Common myeloid progenitor, CD34-positive (primary cell): ENCODE results near the gene CYP4F2.
"Not testable (repeated sequence)": the region's sequence is repeated elsewhere in the genome, so short reads cannot be mapped to it uniquely, and the experiment has no call there.

Experiments used
- CTCF ChIA-PET: fragments of 350-600 bp; sonication (Branson Sonifier 250); formaldehyde crosslinking; loops from one replicate; lab custom pipeline; 2021; ENCODE audit warnings: antibody characterized with exemption; lab: Charles Lee
- POLR2A ChIA-PET: fragments of 350-600 bp; sonication (Branson Sonifier 250); formaldehyde crosslinking; loops from one replicate; lab custom pipeline; 2021; ENCODE audit warnings: antibody characterized with exemption; lab: Charles Lee
- DNase-seq, 3 donors: peaks; one replicate each; pipeline versions ENCODE4 v3.0.0 to v3.0.0-alpha.2; 2013
- H3K27ac ChIP-seq, 2 experiments: 1 replicate in 1 of 2; 2 replicates in 1 of 2; pipeline ENCODE4 v1.7.0; 2013; ENCODE audit warnings: inconsistent platforms in 2 of 2, low read length in 2 of 2, mild to moderate bottlenecking in 2 of 2, low read depth in 1 of 2, moderate library complexity in 1 of 2; ENCODE audit not compliant: severe bottlenecking in 2 of 2, insufficient read depth in 1 of 2, poor library complexity in 1 of 2
- H3K27me3 ChIP-seq, 5 experiments: replicated peaks in 2 of 5; 1 replicate in 3 of 5; 2 replicates in 2 of 5; pipeline versions ENCODE4 v1.6.1 to v1.7.0; 2013; ENCODE audit warnings: low read length in 4 of 5, mild to moderate bottlenecking in 2 of 5, moderate library complexity in 2 of 5, inconsistent platforms in 1 of 5; ENCODE audit not compliant: insufficient read depth in 5 of 5, control insufficient read depth in 4 of 5
- H3K36me3 ChIP-seq, 4 experiments: 1 replicate in 2 of 4; 2 replicates in 2 of 4; pipeline versions ENCODE4 v1.6.1 to v1.7.0; 2013; ENCODE audit warnings: low read length in 3 of 4, control low read depth in 1 of 4, mild to moderate bottlenecking in 1 of 4; ENCODE audit not compliant: control insufficient read depth in 4 of 4, insufficient read depth in 4 of 4
- H3K4me1 ChIP-seq, 4 experiments: 1 replicate in 3 of 4; 2 replicates in 1 of 4; pipeline versions ENCODE4 v1.6.1 to v1.7.1; 2013; ENCODE audit warnings: low read length in 3 of 4, mild to moderate bottlenecking in 3 of 4, control low read depth in 1 of 4, inconsistent platforms in 1 of 4, moderate library complexity in 1 of 4; ENCODE audit not compliant: control insufficient read depth in 4 of 4, insufficient read depth in 4 of 4; ENCODE audit errors: control extremely low read depth in 1 of 4
- H3K4me3 ChIP-seq, 7 experiments: 1 replicate in 4 of 7; 2 replicates in 3 of 7; pipeline versions ENCODE4 v1.5.1 to v1.7.0; 2013; ENCODE audit warnings: mild to moderate bottlenecking in 7 of 7, low read length in 6 of 7, moderate library complexity in 6 of 7, inconsistent platforms in 2 of 7, low read depth in 2 of 7, control low read depth in 1 of 7; ENCODE audit not compliant: insufficient read depth in 4 of 7, control insufficient read depth in 1 of 7; ENCODE audit errors: extremely low read depth in 1 of 7
- H3K9me3 ChIP-seq, 5 experiments: 1 replicate in 4 of 5; 2 replicates in 1 of 5; pipeline versions ENCODE4 v1.6.1 to v1.7.1; 2013; ENCODE audit warnings: low read length in 4 of 5, mild to moderate bottlenecking in 2 of 5, inconsistent platforms in 1 of 5, low read depth in 1 of 5, moderate library complexity in 1 of 5; ENCODE audit not compliant: control insufficient read depth in 4 of 5, insufficient read depth in 2 of 5; ENCODE audit errors: control extremely low read depth in 1 of 5
- WGBS: methylation state at CpG from one replicate; pipeline ENCODE4 v1.1.5; 2013; ENCODE audit not compliant: insufficient coverage; 5-methylcytosine and 5-hydroxymethylcytosine counted together

The CYP4F2 gene

DNA sequence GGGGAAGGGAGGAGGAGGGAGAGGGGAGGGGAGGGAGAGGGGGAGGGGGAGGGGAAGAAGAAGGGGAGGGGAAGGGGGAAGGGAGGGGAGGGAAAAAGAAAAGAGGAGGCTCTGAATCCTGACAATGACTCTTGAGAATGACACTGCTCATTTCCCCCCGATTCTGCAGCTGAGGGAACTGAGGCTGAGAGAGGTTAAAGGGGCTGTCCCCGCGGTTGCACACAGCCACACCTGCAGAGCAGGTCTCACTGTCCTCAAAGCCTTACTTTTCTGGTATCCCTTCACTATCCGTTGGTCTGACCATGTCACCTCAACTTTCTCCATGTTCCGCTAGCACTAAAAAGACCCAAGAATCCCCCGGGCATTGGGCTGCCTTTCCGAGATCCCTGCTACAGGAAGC is 35.4 kb downstream of the CYP4F2 start:
- Histone ChIP-seq H3K36me3 (no peaks in the 10 kb centered on the region), H3K4me1 (peaks cover 0 to 29% (median 4%) of the 10 kb centered on the region in 4 experiments), H3K9me3 (no peaks in the 10 kb centered on the region), H3K27ac (no peak overlapping the region), H3K27me3 (no peaks in the 10 kb centered on the region), H3K4me3 (no peak overlapping the region)
- WGBS, result 38% methylated on average over 5 of the region's 7 CpGs
- ChIA-PET POLR2A (no interaction called here), CTCF (no interaction called here)
- DNase-seq, result no peak

GRCh38 chr19:15860522-15860921 is 37.4 kb downstream of the CYP4F2 start:
- CTCF ChIA-PET, result interaction anchor here (1.4 kb wide), 1 partner anchor 14 kb away, joined by 6 read pairs; no protein-coding TSS in a partner anchor
- WGBS, result 95% methylated on average over 4 of the region's 6 CpGs
- H3K27me3 ChIP-seq, result no peaks in the 10 kb centered on the region
- DNase-seq, result no peak
- H3K4me1 ChIP-seq, result peaks cover 0 to 14% (median 2%) of the 10 kb centered on the region in 4 experiments
- no peaks in the 10 kb centered on the region for H3K36me3 ChIP-seq
- H3K4me3 ChIP-seq, result no peak overlapping the region
- H3K27ac ChIP-seq, result no peak overlapping the region
- H3K9me3 ChIP-seq, result no peaks in the 10 kb centered on the region
- POLR2A ChIA-PET, result interaction anchor here (0.5 kb wide), 1 partner anchor 41 kb away, joined by 3 read pairs; no protein-coding TSS in a partner anchor

GRCh38 chr19:15859187-15859586 is 38.7 kb downstream of the CYP4F2 start:
- H3K36me3 ChIP-seq, result no peaks in the 10 kb centered on the region
- 79% methylated on average over 4 of the region's 6 CpGs for WGBS
- peaks cover 0 to 4% (median 0%) of the 10 kb centered on the region in 4 experiments for H3K4me1 ChIP-seq
- no peak overlapping the region for H3K27ac ChIP-seq
- CTCF ChIA-PET, result interaction anchor here (1.0 to 1.4 kb wide), 2 partner anchors 10 to 16 kb away, joined by 3 to 6 read pairs; no protein-coding TSS in a partner anchor
- H3K27me3 ChIP-seq, result no peaks in the 10 kb centered on the region
- H3K9me3 ChIP-seq, result no peaks in the 10 kb centered on the region
- POLR2A ChIA-PET, result no interaction called here
- DNase-seq, result no peak
- H3K4me3 ChIP-seq, result no peak overlapping the region

- 100% methylated on average over 1 of the region's 3 CpGs for WGBS
- no peak overlapping the region for H3K4me3 ChIP-seq
- ChIA-PET CTCF (no interaction called here), POLR2A (no interaction called here)
- H3K4me1 ChIP-seq, result peaks cover 0 to 9% (median 0%) of the 10 kb centered on the region in 4 experiments
- no peaks in the 10 kb centered on the region for H3K27me3 ChIP-seq
- DNase-seq, result no peak
- H3K9me3 ChIP-seq, result peaks cover 0 to 12% (median 5%) of the 10 kb centered on the region in 5 experiments
- no peaks in the 10 kb centered on the region for H3K36me3 ChIP-seq
- H3K27ac ChIP-seq, result no peak overlapping the region
Observed at GRCh38 chr19:15850385-15850784, 47.5 kb downstream of the CYP4F2 start.

DNA sequence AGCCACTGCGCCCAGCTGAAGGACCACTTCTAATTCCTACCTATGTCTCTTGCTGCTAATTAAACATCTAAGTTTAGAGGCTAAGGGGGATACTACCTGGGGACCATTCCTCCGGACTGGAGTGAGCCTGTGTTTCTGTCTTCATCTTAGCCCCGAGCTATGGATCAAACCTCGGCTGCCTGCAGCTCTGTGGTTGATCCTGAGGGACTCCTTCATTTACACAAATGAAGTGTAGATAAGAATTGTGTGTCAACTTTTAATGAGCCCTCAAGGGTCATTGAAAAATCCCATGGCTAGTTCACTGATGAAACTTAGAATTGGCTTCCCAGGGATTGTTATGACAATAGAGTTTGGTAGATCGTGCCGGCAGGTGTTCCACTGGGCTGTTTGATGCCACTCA is 51.0 kb downstream of the CYP4F2 start:
- H3K27ac ChIP-seq, result no peak overlapping the region
- WGBS, result 89% methylated on average over 6 of the region's 6 CpGs
- ChIA-PET CTCF (interaction anchor here (1.0 to 2.6 kb wide), 2 partner anchors 11 to 226 kb away, joined by 3 to 10 read pairs; no protein-coding TSS in a partner anchor), POLR2A (no interaction called here)
- no peaks in the 10 kb centered on the region for H3K36me3 ChIP-seq
- H3K9me3 ChIP-seq, result peaks cover 0 to 7% (median 3%) of the 10 kb centered on the region in 5 experiments
- no peaks in the 10 kb centered on the region for H3K27me3 ChIP-seq
- no peak overlapping the region for H3K4me3 ChIP-seq
- no peak for DNase-seq
- H3K4me1 ChIP-seq, result peaks cover 0 to 23% (median 5%) of the 10 kb centered on the region in 4 experiments

- H3K4me1 ChIP-seq, result peaks cover 0 to 26% (median 9%) of the 10 kb centered on the region in 4 experiments
- POLR2A ChIA-PET, result interaction anchor here (0.9 to 1.1 kb wide), 2 partner anchors 25 to 31 kb away, joined by 4 read pairs; no protein-coding TSS in a partner anchor
- CTCF ChIA-PET, result interaction anchor here (1.2 kb wide), 1 partner anchor 26 kb away, joined by 3 read pairs; no protein-coding TSS in a partner anchor
- WGBS, result 94% methylated on average over 3 of the region's 8 CpGs
- not testable (repeated sequence) for DNase-seq, H3K27me3 ChIP-seq, H3K27ac ChIP-seq, H3K36me3 ChIP-seq, H3K9me3 ChIP-seq, H3K4me3 ChIP-seq
Observed at GRCh38 chr19:15843894-15844222, 54.0 kb downstream of the CYP4F2 start.

DNA sequence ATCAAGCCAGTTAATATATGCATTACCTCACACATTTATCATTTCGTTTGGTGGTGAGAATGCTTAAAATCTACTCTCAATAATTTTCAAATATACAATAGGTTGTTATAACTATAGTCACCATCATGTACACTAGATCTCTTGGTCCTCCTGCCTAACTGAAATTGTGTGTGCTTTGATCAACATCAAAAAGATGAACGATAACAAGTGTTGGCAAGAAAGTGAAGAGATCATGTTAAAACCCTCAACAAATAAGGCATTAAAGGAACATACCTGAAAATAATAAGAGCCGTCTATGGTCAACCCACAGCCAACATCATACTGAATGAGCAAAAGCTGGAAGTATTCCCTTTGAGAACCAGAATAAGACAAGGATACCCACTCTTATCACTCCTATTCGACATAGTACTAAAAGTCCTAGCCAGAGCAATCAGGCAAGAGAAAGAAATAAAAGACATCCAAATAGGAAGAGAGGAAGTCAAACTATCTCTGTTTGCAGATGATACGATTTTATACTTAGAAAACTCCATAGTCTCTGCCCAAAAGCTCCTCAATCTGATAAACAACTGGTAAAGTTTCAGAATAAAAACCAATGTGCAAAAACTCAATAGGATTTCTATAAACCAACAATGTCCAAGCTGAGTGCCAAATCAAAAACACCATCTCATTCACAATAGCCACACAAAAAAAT is 54.5 kb downstream of the CYP4F2 start:
- ChIA-PET POLR2A (interaction anchor here (0.9 to 1.1 kb wide), 2 partner anchors 26 to 31 kb away, joined by 4 read pairs; no protein-coding TSS in a partner anchor), CTCF (interaction anchor here (1.2 kb wide), 1 partner anchor 26 kb away, joined by 3 read pairs; no protein-coding TSS in a partner anchor)
- Histone ChIP-seq H3K36me3 (no peaks in the 10 kb centered on the region), H3K4me1 (peaks cover 2 to 31% (median 13%) of the 10 kb centered on the region in 4 experiments), H3K9me3 (no peaks in the 10 kb centered on the region), H3K27ac (no peak overlapping the region), H3K27me3 (no peaks in the 10 kb centered on the region), H3K4me3 (no peak overlapping the region)
- no peak for DNase-seq
- WGBS, result 48% methylated on average over 2 of the region's 5 CpGs
